VCaP (cell line): Measurements from ENCODE around the gene MYO15B.

Source experiments
- H3K27ac ChIP-seq: fragments of 450-650 bp; 2 replicates; pipeline ENCODE4 v1.5.1; 2017
- TF ChIP-seq, protein P1 (sequence below): fragments of 450-650 bp; conservative IDR thresholded peaks from 2 replicates; pipeline ENCODE4 v1.5.1; 2017; ENCODE audit warnings: mild to moderate bottlenecking, moderate library complexity

Gene MYO15B

DNA sequence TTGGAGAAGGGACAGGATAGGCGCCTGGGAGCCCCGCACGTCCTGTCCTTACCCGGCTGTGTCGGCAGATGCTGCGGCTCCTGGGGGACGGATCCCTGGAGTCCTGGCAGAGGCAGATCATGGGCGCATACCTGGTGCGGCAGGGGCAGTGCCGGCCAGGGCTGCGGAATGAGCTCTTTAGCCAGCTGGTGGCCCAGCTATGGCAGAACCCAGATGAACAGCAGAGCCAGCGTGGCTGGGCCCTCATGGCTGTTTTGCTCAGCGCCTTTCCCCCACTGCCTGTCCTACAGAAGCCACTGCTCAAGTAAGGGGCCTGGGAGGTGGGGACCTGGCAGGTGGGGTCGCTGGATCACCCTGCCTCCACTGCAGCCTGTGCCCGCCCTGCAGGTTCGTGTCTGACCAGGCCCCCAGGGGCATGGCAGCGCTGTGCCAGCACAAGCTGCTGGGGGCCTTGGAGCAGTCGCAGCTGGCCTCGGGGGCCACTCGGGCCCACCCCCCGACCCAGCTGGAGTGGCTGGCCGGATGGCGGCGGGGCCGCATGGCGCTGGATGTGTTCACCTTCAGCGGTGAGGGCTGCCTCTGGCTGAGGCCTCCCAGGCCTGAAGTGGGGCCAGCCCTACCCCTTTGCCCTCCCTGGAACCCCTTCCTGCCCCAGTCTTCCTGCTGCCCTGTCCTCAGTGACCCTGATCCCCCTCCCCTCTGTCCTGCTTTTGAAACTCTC is 25.5 kb downstream of the MYO15B start:
- TF ChIP-seq, protein P1, sequence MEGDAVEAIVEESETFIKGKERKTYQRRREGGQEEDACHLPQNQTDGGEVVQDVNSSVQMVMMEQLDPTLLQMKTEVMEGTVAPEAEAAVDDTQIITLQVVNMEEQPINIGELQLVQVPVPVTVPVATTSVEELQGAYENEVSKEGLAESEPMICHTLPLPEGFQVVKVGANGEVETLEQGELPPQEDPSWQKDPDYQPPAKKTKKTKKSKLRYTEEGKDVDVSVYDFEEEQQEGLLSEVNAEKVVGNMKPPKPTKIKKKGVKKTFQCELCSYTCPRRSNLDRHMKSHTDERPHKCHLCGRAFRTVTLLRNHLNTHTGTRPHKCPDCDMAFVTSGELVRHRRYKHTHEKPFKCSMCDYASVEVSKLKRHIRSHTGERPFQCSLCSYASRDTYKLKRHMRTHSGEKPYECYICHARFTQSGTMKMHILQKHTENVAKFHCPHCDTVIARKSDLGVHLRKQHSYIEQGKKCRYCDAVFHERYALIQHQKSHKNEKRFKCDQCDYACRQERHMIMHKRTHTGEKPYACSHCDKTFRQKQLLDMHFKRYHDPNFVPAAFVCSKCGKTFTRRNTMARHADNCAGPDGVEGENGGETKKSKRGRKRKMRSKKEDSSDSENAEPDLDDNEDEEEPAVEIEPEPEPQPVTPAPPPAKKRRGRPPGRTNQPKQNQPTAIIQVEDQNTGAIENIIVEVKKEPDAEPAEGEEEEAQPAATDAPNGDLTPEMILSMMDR: no peak
- H3K27ac ChIP-seq: no peak overlapping the region; the same call in 1 of the 2 replicates

DNA sequence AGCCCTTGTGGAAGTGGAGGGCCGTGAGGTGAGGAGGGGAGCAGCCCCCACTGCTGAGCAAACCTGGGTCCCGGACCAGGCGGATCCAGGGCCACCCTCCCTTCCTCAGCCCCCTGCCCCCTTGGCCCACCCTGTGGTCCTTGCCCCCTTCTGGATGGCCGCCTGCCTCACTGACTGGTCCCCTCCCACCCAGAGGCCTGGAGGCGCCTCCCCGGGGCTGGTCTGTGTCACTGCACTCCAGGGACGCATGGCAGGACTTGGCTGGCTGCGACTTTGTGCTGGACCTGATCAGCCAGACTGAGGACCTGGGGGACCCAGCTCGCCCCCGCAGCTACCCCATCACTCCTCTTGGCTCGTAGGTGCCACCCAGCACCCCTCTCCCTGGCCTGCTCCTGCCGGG is 26.4 kb downstream of the MYO15B start:
- no peak overlapping the region for H3K27ac ChIP-seq
- TF ChIP-seq, protein P1: no peak

DNA sequence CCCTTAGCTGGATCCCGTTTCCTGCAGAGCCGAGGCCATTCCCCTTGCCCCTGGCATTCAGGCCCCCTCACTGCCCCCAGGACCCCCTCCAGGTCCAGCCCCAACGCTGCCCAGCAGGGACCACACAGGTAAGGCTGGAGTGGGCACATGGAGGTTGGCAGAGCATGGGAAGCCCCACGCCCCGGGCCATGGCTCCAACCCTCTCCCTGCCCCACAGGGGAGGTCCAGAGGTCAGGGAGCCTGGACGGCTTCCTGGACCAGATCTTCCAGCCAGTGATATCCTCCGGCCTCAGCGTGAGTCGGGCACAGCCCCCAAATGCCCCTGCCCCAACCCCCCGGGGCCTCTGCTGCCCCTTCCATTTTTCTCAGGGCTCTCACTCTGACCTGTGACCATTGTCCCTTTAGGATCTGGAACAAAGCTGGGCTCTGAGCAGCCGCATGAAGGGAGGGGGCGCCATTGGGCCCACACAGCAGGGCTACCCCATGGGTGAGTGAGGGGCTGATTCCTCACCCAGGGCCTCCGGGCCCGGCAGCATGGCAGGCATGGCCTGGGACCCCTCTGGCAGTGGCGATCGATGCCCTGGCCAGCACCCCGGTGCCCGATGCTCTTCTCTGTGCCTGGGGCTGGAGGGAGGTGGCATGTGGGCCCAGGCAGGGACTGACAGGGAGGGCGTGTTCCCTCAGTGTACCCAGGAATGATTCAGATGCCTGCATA is 27.1 kb downstream of the MYO15B start:
- H3K27ac ChIP-seq: no peak overlapping the region
- TF ChIP-seq, protein P1: no peak

DNA sequence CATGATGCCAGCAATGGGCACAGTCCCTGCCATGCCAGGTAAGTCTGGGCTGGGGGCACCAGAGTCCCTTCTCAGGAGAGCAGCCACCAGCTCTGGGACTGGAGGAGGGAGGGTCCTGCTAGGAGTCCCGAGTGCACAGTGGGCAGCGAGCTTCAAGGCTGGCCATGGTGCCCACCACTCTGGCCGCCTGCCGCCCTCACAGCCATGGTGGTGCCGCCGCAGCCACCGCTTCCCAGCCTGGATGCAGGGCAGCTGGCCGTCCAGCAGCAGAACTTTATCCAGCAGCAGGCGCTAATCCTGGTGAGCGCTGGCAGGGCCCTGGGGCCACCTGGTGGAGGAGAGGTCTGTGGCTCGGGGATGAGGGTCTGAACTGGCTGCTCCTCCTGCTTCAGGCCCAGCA is 27.7 kb downstream of the MYO15B start:
- no peak overlapping the region for H3K27ac ChIP-seq
- TF ChIP-seq, protein P1: no peak

GRCh38 chr17:75616521-75617122 is 29.0 kb downstream of the MYO15B start:
- H3K27ac ChIP-seq: no peak overlapping the region
- TF ChIP-seq, protein P1: no peak

GRCh38 chr17:75617218-75617617 is 29.6 kb downstream of the MYO15B start:
- H3K27ac ChIP-seq: no peak overlapping the region
- TF ChIP-seq, protein P1: no peak

DNA sequence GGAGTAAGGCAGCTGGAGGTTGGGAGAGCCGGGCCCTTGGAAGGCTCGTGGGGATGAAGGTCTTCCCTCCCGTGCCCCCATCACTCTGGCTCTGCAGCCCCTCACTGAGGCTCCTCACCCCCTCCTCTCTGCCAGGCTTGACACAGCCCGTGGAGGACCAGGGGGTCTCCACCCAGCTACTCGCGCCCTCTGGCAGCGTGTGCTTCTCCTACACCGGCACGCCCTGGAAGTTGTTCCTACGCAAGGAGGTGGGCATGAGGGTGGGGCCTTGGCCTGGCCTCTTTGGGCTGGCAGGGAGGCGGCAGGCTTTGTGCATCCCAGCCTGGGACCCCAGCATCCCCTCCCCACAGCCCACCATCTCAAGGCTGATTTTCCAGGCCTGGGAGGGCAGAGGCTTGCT is 30.1 kb downstream of the MYO15B start:
- H3K27ac ChIP-seq: no peak overlapping the region
- TF ChIP-seq, protein P1: no peak
